ENCODE results near the gene CDK17. TPM values are rescaled to one million over a fixed set of nuclear protein-coding genes. Genes with fewer than 3 reads are reported as not detected.

CDK17 gene
- total RNA-seq, 1 experiment from 2014 or later, result 23.9 TPM

DNA sequence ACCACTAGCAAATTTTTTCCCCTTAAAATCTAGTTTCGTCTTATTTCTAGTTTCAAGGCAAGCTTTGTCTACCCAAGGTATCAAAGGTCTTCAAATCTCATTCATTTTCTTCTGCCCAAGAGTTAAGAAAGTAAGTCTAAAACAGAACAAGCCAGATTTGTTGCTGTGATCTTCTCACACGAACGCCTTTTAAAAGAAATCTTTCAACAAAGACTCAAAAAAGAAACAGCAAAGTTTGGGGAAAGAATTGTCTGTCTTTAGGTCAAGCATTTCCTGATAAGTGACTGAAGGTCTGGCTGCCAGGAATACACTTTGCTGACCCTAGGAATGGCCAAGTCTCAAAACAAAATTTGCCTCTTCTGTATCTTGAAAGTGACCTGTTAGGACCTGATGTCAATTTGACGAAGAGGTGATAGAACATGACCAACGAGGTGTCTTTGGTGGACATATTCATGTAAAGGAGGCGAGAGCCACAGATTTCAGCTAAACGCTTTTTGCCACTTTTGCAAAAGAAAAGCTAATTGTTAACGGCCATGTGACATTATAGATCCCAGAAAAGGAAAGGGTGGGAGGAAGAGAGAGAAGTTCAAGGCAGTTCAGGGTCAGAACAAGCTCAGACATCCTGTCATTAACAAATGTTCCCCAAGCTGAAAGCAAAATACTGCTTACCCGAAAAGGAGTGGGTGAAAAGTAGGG lies 1.7 kb downstream of the CDK17 start:
- Histone ChIP-seq H3K36me3 (ENCODE audit: low read depth, low read length) (no peaks in the 10 kb centered on the region), H4K20me1 (ENCODE audit: low read length) (peaks cover 41% of the 10 kb centered on the region), H3K27ac (ENCODE audit: low read length) (peak overlapping the region; percentile 90), H3K4me2 (ENCODE audit: low read length) (peak overlapping the region; percentile 95), H3F3A (ENCODE audit: low read length, unreplicated experiment) (no peaks in the 10 kb centered on the region), H3K4me3 (ENCODE audit: low read length) (peak overlapping the region; percentile 82), H3K9me2 (replicated peaks; ENCODE audit: low read length) (no peaks in the 10 kb centered on the region), H3K27me3 (ENCODE audit: low read length) (no peaks in the 10 kb centered on the region), H2AFZ (ENCODE audit: low read length) (peak overlapping the region; percentile 66; the same call in 1 of the 2 replicates), H3K79me2 (ENCODE audit: low read length) (peaks cover 62% of the 10 kb centered on the region), H3K4me1 (ENCODE audit: insufficient read depth, low read length) (peaks cover 27% of the 10 kb centered on the region), H3K9me3 (ENCODE audit: low read length) (no peaks in the 10 kb centered on the region), H3K9ac (ENCODE audit: low read length) (peak overlapping the region; percentile 93)
- DNase-seq (peak; percentile 17), ATAC-seq (no peak)
- ChIA-PET CTCF (interaction anchor here (0.6 to 2.3 kb wide), 2 partner anchors 91 to 325 kb away, joined by 3 to 11 read pairs; no protein-coding TSS in a partner anchor), POLR2A (ENCODE audit: unreplicated experiment) (interaction anchor here (0.6 to 1.0 kb wide), 2 partner anchors 50 to 72 kb away, joined by 3 to 4 read pairs; no protein-coding TSS in a partner anchor)
- TSS peak; percentile 34 for BruUV-seq (replicated peaks)
- no peak for TF ChIP-seq EZH2phosphoT487 (IDR thresholded peaks at IDR 0.05; ENCODE audit: borderline replicate concordance, low read length)
- TF ChIP-seq EZH2 (IDR thresholded peaks at IDR 0.05; ENCODE audit: low read length, unreplicated experiment), result no peak
- TF ChIP-seq, protein P1, sequence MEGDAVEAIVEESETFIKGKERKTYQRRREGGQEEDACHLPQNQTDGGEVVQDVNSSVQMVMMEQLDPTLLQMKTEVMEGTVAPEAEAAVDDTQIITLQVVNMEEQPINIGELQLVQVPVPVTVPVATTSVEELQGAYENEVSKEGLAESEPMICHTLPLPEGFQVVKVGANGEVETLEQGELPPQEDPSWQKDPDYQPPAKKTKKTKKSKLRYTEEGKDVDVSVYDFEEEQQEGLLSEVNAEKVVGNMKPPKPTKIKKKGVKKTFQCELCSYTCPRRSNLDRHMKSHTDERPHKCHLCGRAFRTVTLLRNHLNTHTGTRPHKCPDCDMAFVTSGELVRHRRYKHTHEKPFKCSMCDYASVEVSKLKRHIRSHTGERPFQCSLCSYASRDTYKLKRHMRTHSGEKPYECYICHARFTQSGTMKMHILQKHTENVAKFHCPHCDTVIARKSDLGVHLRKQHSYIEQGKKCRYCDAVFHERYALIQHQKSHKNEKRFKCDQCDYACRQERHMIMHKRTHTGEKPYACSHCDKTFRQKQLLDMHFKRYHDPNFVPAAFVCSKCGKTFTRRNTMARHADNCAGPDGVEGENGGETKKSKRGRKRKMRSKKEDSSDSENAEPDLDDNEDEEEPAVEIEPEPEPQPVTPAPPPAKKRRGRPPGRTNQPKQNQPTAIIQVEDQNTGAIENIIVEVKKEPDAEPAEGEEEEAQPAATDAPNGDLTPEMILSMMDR (conservative IDR thresholded peaks at IDR 0.05; ENCODE audit: low read depth, low read length), result no peak
- intact Hi-C loops (cut with micrococcal nuclease), result loop anchor here (5.0 kb wide), 1 partner anchor 51 kb away; no protein-coding TSS in a partner anchor

- H4K20me1 ChIP-seq (ENCODE audit: low read length), result peaks cover 42% of the 10 kb centered on the region
- H3K27me3 ChIP-seq (ENCODE audit: low read length), result no peaks in the 10 kb centered on the region
- peak overlapping the region; percentile 93 for H3K9ac ChIP-seq (ENCODE audit: low read length)
- H3K4me3 ChIP-seq (ENCODE audit: low read length), result peak overlapping the region; percentile 82
- intact Hi-C loops (cut with micrococcal nuclease), result loop anchor here (5.0 kb wide), 1 partner anchor 51 kb away; no protein-coding TSS in a partner anchor
- peaks cover 69% of the 10 kb centered on the region for H3K79me2 ChIP-seq (ENCODE audit: low read length)
- BruUV-seq (replicated peaks), result no TSS peak
- no peak overlapping the region for H2AFZ ChIP-seq (ENCODE audit: low read length)
- ATAC-seq, result no peak
- no peaks in the 10 kb centered on the region for H3K36me3 ChIP-seq (ENCODE audit: low read depth, low read length)
- no peaks in the 10 kb centered on the region for H3K9me3 ChIP-seq (ENCODE audit: low read length)
- no peak for TF ChIP-seq EZH2 (IDR thresholded peaks at IDR 0.05; ENCODE audit: low read length, unreplicated experiment)
- TF ChIP-seq, protein P1 (conservative IDR thresholded peaks at IDR 0.05; ENCODE audit: low read depth, low read length), result no peak
- no peak for TF ChIP-seq EZH2phosphoT487 (IDR thresholded peaks at IDR 0.05; ENCODE audit: borderline replicate concordance, low read length)
- ChIA-PET CTCF (no interaction called here), POLR2A (ENCODE audit: unreplicated experiment) (interaction anchor here (0.5 to 1.0 kb wide), 2 partner anchors 50 to 167 kb away, joined by 3 read pairs; no protein-coding TSS in a partner anchor)
- H3F3A ChIP-seq (ENCODE audit: low read length, unreplicated experiment), result no peaks in the 10 kb centered on the region
- H3K9me2 ChIP-seq (replicated peaks; ENCODE audit: low read length), result no peaks in the 10 kb centered on the region
- peak overlapping the region; percentile 95 for H3K4me2 ChIP-seq (ENCODE audit: low read length)
- no peak overlapping the region for H3K27ac ChIP-seq (ENCODE audit: low read length)
- H3K4me1 ChIP-seq (ENCODE audit: insufficient read depth, low read length), result peaks cover 27% of the 10 kb centered on the region
- DNase-seq, result peak; percentile 15
Measured at GRCh38 chr12:96397756-96398423, 2.3 kb downstream of the CDK17 start.

Data from PC-3 (cell line).